RKO (cell line): ENCODE results near the gene RAP2A.

Experiments
- DNase-seq: peaks from one replicate; pipeline ENCODE4 v3.0.0-alpha.2; 2016; ENCODE audit warnings: low spot score

Gene RAP2A

DNA sequence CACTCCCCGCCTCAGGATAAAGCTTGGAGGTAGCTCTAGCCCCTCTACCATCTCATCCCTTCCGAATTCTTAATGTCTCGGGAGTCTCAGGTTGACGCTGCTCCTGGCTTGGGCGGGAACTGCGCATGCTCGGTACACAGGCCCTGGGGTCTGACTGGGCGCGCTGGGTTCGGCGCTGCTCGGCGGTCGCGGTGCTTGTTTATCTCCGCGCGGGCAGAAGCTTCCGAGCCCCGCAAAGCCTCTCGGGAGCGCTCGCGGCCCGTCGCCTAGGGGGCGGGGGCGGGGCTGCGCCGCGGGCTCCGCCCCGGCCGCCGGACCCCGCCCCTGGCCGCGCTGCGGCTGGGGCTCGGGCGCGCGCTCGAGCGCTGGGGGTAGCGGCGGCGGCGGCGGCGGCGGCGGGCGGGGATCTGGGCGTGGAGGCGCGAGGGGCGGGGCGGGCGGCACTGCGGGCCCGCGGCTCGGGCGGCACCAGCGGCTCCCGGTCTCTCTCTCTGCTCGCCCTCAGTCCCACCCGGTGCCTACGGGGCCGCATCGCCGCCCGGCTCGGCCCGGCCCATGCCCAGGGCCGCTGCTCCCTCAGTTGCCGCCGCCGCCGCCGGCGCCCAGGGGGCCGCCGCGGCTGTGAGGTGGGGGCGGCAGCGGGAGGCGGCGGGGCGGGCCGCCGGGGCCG is at the start of gene RAP2A:
RAP2A (plus strand) TSS at position 443 of the 670 bp plus-strand sequence. CDS start 302 bp downstream, outside the sequence.
- peak; percentile 92 for DNase-seq

DNA sequence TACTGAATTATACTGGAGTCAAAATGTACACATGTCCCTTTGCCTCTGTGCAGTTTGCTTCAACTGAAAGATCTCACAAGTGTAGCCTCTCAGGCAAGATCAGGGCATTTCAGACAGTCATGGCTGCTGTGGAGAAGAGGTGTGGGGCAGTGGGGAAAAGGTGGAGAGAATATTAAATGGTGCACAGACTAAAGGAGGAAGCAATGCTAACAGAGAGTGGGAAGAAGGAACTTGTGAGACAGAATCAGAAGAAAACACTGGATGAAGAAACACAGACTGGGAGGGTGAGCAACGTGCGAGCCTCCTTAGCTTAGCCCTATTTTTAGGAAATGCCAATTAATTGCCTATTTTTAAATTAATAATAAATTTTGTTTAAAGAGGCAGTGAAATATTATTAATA is 49.6 kb upstream of the RAP2A start:
- DNase-seq: no peak

DNA sequence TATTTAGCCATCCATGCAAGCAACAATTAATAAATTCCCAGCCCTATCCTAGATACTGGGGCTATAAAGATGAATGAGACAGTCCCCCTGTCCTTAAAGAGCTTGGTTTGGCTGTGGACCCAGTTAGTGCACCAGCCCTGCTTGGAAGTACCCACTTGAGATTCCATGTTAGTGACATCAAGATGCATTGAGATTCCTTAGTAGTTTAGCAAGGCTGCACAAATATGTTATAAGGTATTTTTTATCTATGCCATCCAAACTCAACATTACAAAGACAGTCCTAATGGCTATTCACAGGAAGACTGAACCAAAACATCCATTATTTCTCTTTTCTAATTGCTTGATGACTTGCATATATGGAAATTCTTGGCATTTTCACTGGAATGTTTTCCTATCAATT is 48.8 kb upstream of the RAP2A start:
- DNase-seq: no peak

DNA sequence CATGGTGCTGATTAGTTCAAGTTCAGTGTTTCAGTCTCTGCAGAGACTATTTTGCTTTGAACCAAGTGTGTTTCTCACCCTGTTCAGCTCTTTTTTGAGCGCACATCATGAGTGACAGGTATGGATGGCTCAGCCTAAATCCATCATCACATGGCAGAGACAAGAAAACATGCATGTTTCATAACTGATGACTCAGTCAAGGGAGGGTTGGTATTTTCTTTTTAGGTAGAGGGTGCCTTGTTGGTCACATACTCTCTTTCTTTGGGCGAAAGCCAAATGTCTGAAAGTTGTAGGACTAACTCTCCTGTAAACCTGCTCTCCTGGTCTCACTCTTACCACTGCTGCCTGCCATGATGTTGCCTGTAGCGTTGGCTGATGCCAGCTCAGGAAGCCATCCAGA is 48.1 kb upstream of the RAP2A start:
- no peak for DNase-seq

DNA sequence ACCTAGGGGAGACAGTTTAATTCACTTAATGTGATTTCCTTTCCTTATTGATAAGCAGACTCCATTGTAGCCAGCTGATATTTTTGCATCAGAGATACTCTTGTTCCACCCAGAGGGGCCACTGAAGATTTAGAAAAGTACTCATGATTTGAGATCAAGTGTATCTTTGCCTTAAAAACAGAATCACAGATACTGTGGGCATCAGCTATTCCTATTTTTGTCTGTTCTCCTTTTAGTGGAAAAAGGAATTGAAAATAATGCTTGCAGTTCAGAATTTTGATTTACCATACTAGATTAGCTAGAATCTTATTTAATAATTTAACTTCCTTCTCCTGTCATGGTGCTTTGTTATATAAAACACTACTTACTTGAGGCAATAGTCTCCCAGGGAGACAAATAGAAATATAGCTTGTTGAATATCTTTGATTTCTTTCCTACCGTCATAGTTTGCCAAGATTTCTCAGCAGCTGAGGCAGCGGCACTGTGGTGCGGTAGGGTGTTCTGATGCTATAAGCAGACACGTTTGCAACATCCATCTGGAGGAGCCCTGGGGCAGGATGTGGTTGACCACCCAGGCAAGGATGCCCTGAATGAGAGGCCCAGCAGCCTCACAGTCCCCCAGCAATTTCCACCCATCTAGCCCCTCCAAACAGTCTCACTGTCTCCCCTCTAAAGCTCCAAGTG is 47.0 kb upstream of the RAP2A start:
- no peak for DNase-seq

DNA sequence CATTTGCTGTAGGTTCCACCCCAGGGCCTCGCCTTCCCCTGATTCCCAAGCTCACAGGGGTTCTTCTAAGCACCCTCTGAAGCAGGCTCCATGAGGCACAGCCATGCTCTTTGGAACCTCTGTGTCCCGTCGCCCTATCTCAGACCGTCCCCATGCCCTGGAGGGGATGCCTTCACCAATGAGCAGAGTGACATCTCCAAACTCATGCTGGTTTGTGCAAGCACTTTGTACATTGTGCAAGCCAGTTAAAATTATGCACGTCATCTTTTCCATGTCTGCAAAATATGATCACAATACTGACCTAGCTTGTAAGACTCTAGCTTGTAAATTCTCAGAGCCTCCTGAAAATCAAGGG is 46.5 kb upstream of the RAP2A start:
- DNase-seq: no peak

DNA sequence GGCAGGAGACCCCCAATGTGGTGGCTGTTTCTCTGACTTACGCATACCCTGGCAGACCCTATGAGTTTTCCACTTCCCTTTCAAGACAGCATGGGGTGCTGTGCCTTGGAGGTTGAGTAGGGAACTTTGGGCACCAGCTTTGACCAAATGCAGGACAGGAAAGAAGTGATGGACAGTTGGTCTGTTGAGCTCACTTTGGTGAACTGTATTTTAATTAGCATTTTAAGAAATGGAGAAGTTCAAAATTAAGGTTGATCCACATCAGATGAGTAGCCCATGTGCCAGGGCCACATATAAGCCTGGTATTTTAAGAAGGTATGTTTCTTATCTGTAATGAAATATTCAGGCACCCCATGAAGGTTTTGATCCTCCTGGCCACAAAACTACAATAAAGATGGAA is 46.1 kb upstream of the RAP2A start:
- DNase-seq: no peak

DNA sequence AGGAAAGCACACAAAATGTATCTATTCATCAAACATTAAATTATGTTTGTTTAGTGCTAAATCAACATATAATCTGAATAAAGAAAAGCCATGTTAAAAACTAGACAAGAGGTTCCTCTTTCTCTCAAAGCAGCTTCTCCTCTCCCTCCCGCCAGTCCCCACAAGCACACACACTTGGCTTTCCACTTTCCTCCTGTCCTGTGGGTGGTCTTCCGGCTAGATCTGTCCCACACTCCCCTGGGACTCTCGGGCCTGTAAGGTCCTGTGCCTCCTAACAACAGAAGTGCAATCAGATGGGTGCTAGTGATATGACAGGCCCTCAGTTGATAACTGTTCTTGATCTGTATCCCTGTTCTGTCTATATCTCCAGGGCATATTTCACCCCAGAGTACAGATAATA is 45.6 kb upstream of the RAP2A start:
- no peak for DNase-seq

DNA sequence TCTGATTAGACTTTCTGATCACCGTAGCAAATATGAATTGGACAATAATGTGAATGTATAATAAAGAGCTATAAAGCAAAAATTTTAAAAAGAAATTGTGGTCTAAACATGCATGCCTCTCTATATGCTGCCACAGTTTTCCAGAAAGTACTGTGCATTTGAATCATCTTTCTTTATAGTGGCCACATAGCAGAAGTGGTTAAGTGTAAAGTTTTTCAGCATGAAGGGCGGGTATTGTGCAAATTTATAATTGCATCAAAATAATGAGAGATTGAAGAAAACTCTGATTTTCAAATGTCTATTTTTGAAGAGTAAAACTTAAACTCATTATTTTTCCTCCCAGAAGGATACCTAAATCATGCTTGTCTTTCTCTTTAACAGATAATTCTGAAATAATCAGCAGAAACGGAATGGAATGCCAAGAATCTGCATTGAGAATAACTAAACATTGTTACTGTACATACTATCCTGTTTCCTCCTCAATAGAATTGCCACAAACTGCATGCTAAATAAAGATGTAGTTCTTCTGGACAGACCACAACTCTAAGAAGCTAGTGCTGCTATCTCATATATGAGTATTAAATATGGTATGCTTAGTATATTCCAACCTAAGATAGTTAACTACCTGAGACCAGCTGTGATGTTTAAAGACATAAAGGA is 42.9 kb upstream of the RAP2A start:
- no peak for DNase-seq

DNA sequence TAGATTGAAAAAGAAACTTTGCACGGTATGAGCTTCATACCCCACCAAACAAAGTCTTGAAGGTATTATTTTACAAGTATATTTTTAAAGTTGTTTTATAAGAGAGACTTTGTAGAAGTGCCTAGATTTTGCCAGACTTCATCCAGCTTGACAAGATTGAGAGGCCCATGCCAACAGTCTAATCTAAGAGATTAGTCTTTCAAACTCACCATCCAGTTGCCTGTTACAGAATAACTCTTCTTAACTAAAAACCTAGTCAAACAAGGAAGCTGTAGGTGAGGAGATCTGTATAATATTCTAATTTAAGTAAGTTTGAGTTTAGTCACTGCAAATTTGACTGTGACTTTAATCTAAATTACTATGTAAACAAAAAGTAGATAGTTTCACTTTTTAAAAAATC is 41.9 kb upstream of the RAP2A start:
- no peak for DNase-seq

DNA sequence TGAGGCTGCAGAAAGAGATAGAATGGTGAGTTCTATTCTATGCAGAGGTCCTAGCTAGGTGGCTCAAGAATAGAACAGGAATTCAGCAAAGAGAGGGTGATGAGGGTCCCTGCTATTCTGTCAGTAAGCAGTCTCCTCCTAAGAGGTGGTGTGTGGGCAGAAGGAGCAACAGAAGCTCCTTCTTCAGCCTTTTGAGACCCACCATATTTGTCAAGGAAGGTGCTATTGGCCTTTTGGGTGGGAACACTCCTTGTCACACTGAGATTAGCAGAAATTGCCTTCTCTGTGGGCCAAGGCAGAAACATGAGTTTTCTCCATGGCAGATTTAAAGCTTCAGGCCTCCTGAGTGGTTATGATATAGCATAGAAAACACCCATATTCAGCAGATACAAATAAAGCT is 39.4 kb upstream of the RAP2A start:
- DNase-seq: no peak

DNA sequence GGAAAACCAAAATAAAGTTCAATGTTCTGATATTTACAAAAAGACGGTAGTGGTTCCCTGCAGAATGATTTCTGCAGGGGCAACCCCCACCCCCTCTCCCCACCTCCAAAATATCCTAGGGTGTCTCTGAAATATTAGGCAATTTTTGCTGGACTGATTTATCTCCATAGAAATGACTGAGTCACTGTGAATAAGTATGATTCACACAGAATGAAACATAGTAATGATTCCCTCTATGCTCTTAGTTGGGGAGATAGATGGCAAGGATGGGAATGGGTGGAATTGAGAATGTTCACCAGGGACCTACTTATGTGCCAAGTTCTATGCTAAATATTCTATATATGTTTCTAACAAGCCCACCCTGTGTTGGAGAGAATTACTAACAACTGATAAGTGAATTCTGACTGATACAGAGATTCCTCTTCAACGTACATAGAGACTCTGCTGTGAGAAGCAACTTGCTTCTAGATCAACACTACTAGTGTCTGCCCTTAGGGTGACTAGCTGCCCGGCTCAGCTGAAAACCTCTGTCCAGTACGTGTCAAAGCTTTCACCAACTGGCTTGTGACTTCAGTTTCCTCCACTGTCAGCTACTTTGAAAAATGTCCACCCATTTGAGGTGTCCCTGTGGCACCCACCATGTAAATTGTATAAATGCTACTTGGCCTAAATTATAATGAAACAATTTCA is 38.4 kb upstream of the RAP2A start:
- peak; percentile 63 for DNase-seq

DNA sequence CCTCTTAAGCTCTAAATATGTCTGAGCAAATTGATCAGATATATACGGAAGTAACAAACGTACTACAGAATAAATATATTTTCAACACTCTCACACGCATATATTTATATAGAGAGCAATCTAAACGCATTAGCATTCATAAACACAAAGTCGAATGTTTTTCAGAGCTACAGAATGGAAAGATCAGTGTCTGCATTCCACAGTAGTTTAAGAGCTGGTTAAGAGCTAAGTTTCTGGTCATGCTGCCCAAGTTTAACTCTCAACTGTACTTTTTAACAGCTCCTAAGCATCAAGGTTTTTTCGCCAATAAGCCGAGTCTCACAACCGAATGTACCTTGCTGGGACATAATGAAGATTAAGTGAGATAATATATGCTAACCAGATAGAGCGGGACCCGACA is 36.7 kb upstream of the RAP2A start:
- DNase-seq: no peak

DNA sequence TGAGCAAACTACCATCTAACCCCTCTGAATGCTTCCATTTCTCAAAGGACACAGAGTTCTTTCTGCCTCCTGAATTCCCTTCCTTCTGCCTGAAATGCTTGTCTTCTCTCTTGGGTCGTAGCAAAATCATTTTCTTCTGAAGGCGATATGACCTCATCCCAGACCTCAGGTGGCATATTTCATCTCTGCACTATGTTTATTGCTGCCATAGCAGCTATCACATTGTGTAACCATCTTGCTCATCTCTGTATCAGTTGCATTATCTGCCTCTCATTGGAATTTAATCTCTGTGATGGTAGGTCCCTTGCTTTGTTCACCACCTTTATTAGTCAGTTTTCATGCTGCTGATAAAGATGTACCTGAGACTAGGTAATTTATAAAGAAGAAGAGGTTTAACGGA is 32.5 kb upstream of the RAP2A start:
- no peak for DNase-seq

DNA sequence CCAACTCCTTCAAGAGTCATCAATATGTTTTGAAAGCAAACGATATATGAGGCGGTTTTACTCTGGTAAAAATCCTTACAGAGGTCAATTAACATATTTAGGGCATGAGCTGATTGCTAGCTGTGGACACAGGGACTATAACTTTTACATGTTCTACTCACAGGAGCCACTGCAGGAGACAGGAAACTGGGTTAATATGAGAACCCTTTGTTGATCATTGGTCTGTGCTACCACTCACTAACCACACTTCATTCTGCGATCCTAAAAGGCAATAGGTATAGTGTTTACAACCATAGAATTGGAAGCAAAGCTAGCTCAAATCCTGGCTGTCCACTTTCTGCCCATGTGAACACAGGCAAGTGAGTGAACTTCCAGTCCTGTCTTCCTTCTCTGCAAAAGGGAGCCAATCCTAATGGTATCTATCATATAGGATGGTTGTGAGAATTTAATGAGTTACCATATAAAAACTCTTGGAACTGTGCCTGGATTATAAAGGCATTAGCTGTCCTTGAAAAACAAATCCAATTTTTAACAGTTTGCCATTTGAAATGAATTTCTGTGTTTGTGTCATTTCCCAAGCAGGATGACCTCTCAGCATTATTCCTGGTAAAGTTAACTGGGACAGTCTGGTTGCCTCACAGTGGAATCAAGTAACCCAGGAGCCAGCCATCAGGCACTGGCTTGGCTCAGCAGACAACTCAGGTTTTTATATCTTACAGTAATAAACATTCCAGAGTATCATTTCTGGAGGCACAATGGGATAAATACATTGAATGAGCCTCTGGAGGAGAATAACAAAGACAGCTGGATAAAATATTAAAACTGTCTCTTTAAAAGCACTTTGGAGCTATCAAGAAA is 29.8 kb upstream of the RAP2A start:
- no peak for DNase-seq

DNA sequence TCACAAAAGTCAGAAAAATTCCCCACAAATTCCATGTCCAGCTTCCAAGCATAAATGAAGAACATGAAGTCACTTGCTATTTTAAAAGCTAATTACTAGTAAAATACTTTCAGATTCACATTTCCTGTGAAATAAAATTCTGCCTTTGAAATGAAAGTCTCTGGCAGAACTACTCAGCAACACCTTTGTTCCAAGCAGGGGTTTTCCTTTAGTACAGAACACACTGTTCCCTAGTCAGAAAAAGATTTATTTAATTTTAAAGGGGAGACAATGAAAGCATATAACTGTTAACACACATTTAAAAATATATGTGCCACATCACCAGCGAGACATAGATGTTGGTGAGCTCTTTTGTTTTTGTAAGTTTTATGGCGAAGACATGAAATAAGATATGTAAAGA is 26.4 kb upstream of the RAP2A start:
- no peak for DNase-seq

DNA sequence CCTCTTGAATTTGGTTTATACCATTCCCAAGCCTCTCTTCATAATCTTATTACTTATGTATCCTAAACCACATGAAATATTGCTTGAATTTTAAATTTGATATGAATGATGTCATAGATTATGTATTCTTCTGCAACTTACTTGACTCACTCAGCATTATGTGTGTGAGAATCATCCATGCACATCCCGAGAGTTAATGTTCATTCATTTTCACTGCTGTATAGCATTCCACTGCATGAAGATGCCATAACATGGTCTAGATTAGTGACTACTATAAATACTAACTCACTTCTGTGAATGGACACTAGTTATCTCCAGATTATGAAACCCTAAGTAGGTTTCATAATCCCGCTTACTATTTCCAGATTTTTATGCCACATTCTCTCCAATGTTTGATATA is 25.0 kb upstream of the RAP2A start:
- DNase-seq: no peak

DNA sequence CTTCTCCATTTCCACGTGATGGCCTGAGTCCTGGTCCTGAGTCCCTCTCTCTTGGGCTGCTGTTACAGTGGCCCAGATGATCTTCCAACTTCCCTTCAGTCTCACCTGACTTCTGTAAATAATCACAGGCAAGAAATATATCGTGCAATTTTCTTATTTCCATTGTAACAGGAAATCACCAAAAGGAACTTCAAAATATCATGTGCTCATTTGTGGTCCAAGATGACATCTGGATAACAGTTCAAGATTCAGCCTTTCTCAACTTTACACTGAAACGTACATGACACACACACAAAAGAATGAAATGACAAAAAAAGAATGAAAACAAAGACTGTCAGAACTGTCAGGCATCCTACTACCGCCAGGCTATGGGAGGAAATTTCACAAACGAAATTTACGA is 22.0 kb upstream of the RAP2A start:
- DNase-seq: no peak

DNA sequence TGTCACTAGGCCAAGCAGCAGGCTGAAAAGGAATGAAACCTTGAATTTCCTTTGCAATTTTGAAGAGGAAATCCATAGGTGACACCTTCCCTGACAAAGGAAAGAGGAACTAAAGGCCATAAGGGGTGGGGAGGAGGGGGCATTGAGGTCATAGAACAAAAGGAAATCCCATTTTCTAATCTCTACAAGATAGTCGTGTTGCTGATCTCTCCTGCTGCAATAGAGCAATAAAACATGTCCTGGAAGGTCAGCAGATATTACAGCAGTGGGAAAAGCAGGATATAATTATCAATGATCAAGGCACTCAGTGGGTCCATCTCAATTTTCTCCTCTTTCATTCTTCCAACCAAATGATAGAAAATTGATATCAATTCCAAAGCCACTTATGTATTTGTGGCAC is 20.3 kb upstream of the RAP2A start:
- no peak for DNase-seq

DNA sequence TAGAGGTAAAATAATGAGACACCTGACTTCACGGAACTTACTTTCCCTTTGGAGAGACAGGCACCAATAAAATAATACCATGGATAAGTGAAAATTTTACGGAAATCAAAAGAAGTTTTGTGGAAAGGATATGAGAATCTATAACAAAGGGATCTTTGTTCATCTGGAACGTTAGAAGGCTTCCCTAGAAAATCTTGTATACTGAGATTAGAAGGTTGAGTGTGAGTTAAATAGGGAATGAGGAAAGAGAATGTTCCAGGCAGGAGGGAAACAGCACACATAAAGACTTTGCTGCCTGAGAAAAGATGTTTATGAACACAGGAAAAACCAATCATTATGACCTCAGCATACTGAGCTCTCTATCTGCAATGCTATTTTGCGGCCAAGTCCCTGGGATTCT is 19.6 kb upstream of the RAP2A start:
- DNase-seq: no peak

DNA sequence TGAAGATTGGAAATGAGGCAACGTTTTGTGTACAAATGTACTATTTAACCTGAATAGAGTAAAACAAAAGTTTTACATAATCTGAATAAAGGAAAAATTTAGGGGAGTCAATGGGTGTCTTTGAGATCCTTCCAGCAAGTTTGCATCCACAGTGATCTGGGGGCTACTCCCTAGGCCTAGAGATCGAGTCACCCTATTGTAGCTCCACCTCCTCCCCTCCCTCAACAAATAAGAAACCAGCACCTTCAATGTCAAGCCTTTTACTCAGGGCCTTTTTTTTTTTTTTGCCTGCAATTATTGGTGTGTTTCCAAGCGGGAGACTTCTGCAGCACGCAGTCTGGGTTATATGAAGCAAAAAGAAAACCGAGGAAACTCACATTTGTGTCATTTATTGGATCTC is 16.3 kb upstream of the RAP2A start:
- no peak for DNase-seq
